CD4-positive, alpha-beta T cell treated with Interleukin-15 for 4 hours (primary cell): Measurements from ENCODE around the gene GAB3.
"Not testable (repeated sequence)": the region's sequence is repeated elsewhere in the genome, so short reads cannot be mapped to it uniquely, and the experiment has no call there.

Experiments used
- DNase-seq: peaks from one replicate; pipeline ENCODE4 v3.0.0-alpha.2; 2020; ENCODE audit warnings: low spot score

GAB3 gene

GRCh38 chrX:154720067-154720466 lies 30.8 kb downstream of the GAB3 start:
- no peak for DNase-seq

- peak; percentile 85 for DNase-seq
Measured at GRCh38 chrX:154719132-154719675, 31.7 kb downstream of the GAB3 start.

GRCh38 chrX:154718616-154719015 lies 32.3 kb downstream of the GAB3 start:
- no peak for DNase-seq

GRCh38 chrX:154717824-154718223 lies 33.1 kb downstream of the GAB3 start:
- peak; percentile 31 for DNase-seq

GRCh38 chrX:154715825-154716224 lies 35.1 kb downstream of the GAB3 start:
- no peak for DNase-seq

GRCh38 chrX:154714925-154715324 lies 36.0 kb downstream of the GAB3 start:
- DNase-seq: peak; percentile 75

GRCh38 chrX:154712781-154713740 lies 37.8 kb downstream of the GAB3 start:
- DNase-seq: peak; percentile 74

- DNase-seq: no peak
Measured at GRCh38 chrX:154711264-154711663, 39.6 kb downstream of the GAB3 start.

- DNase-seq: no peak
Measured at GRCh38 chrX:154710309-154710708, 40.6 kb downstream of the GAB3 start.

- no peak for DNase-seq
Measured at GRCh38 chrX:154698630-154699248, 52.1 kb downstream of the GAB3 start.

GRCh38 chrX:154696676-154697045 lies 54.2 kb downstream of the GAB3 start:
- no peak for DNase-seq

GRCh38 chrX:154695911-154696675 lies 54.8 kb downstream of the GAB3 start:
- no peak for DNase-seq

- no peak for DNase-seq
Measured at GRCh38 chrX:154693394-154693793, 57.5 kb downstream of the GAB3 start.

- DNase-seq: not testable (repeated sequence)
Measured at GRCh38 chrX:154690438-154690837, 60.4 kb downstream of the GAB3 start.

GRCh38 chrX:154672084-154672483 lies 78.8 kb downstream of the GAB3 start:
- not testable (repeated sequence) for DNase-seq

- not testable (repeated sequence) for DNase-seq
Measured at GRCh38 chrX:154670848-154671247, 80.0 kb downstream of the GAB3 start.

GRCh38 chrX:154661899-154662298 lies 89.0 kb downstream of the GAB3 start:
- no peak for DNase-seq

GRCh38 chrX:154661170-154661569 lies 89.7 kb downstream of the GAB3 start:
- DNase-seq: no peak

GRCh38 chrX:154660541-154660940 lies 90.3 kb downstream of the GAB3 start:
- DNase-seq: no peak

- DNase-seq: no peak
Measured at GRCh38 chrX:154658957-154659356, 91.9 kb downstream of the GAB3 start.

- no peak for DNase-seq
Measured at GRCh38 chrX:154658187-154658586, 92.7 kb downstream of the GAB3 start.

GRCh38 chrX:154657226-154657805 lies 93.6 kb downstream of the GAB3 start:
- no peak for DNase-seq
